Skeletal muscle satellite cell (primary cell): Measurements from ENCODE around the gene ITFG2. TPM values are rescaled to one million over a fixed set of nuclear protein-coding genes. Genes with fewer than 3 reads are reported as not detected.
A peak's percentile ranks its signal among the peaks of the same experiment; 100 is the strongest.
"Not testable (repeated sequence)": the region's sequence is repeated elsewhere in the genome, so short reads cannot be mapped to it uniquely, and the experiment has no call there.

ENCODE experiments used
- H3K27me3 ChIP-seq: 2 replicates; pipeline ENCODE4 v1.7.0; 2013; ENCODE audit warnings: low read length; ENCODE audit not compliant: control insufficient read depth, insufficient read depth
- H3K36me3 ChIP-seq: 2 replicates; pipeline ENCODE4 v1.7.0; 2013; ENCODE audit warnings: mild to moderate bottlenecking, control low read depth, low read length; ENCODE audit not compliant: insufficient read depth
- H3K4me1 ChIP-seq: 2 replicates; pipeline ENCODE4 v1.7.0; 2013; ENCODE audit warnings: low read length; ENCODE audit not compliant: control insufficient read depth, insufficient read depth
- H3K4me2 ChIP-seq: 2 replicates; pipeline ENCODE4 v1.7.0; 2013; ENCODE audit warnings: mild to moderate bottlenecking, low read length
- H3K4me3 ChIP-seq: 2 replicates; pipeline ENCODE4 v1.7.0; 2013; ENCODE audit warnings: low read length
- H3K9ac ChIP-seq: 2 replicates; pipeline ENCODE4 v1.7.0; 2013; ENCODE audit warnings: mild to moderate bottlenecking, low read depth, low read length, moderate library complexity
- H3K9me3 ChIP-seq: replicated peaks from 2 replicates; pipeline ENCODE4 v1.7.0; 2013; ENCODE audit warnings: mild to moderate bottlenecking, control low read depth, low read length
- total RNA-seq: library from RNA; depleted of rRNA; stranded (reverse); fragments of >200 nt; gene quantifications from 2 replicates; pipeline ENCODE4 v1.2.3, GENCODE V29; 2012; rRNA removed

The ITFG2 gene
- total RNA-seq: 11.7 and 13.5 TPM in 2 replicates

DNA sequence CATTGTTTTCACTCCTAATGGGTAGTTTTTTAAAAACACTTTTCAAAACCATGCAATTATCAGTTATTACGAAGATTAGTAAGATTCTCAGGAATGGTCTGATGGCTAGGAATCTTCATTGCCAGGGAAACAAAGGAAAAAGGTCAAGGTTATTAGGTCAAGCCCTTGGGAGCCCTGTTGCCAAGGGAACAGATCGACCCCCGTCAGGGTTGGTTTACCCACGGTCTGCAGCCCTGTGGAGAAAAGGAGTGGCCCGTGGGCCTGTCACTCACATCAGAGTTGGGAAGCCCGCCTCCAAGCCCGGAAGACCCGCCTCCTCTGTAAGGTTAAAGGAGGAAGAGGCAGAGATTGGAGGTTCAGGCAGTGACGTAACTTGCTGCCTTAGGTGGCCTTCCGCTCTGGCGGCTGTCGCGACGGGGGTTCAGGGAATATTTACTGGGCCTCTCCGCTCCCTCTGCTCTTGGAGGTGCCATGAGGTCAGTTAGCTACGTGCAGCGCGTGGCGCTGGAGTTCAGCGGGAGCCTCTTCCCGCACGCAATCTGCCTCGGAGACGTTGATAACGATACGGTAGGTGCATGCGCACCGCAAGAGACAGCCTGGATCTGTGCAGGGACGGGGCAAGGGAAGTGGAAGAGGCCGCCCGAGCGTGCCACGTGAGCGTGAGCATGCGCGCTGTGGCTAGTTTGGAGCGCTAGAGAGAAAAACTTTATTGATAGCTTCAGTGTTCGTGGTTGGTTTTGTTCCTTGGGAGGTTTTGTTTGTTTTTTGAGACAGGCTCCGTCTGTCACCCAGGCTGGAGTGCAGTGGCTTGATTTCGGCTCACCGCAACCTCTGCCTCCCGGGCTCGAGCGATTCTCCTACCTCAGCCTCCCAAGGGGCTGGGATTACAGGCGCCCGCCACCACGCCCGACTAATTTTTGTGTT is at the start of gene ITFG2:
Gene ITFG2, plus strand, starts transcription at position 379 of the 924 bp plus-strand sequence. Its CDS starts 93 bp downstream, at position 472.
- Histone ChIP-seq H3K4me1 (peaks cover 12% of the 10 kb centered on the region), H3K9ac (peak within 1 kb of the TSS; percentile 95), H3K27me3 (no peaks in the 10 kb centered on the region), H3K9me3 (no peaks in the 10 kb centered on the region), H3K4me2 (peak within 1 kb of the TSS; percentile 95), H3K4me3 (peak within 1 kb of the TSS; percentile 94), H3K36me3 (peaks cover 2% of the 10 kb centered on the region)

DNA sequence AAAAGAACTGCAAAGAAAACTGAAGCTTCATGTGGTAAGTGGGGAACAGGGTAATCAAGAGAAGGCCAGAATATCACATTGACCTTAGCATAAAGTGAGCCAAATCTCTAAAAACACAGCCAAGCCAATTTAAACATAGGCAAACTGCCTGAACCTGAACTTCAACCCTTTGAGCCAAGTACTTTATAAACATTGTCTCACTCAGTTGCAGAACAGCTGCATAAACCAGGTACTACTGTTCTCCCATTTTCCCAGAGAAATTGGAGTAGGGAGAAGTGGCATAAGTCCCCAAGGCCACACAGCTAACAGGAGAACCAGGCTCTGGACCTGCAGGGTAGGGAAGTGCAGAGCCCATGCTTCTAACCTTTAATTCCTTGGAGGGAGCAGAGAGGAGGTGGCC is 48.1 kb upstream of the ITFG2 start:
- Histone ChIP-seq H3K36me3 (no peaks in the 10 kb centered on the region), H3K9me3 (no peaks in the 10 kb centered on the region), H3K4me1 (no peaks in the 10 kb centered on the region), H3K4me3 (no peak overlapping the region), H3K4me2 (no peak overlapping the region), H3K27me3 (peaks cover 31% of the 10 kb centered on the region), H3K9ac (no peak overlapping the region)

DNA sequence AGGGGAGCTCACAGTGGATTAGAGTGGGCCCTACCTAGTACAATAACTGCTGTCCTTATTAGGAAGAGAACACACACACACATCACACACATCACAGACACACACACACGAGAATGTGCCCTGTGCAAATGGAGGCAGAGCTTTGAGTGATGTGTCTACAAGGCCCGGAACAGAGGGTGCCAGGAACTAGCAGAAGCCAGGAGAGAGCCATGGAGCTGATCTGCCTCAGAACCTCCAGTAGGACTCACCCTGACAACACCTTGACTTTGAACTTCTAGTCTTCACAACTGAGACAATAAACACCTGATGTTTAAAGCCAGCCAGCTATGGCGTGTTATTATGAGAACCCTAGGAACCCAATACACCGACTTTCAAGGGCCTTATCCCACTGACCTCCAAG is 47.4 kb upstream of the ITFG2 start:
- Histone ChIP-seq H3K36me3 (no peaks in the 10 kb centered on the region), H3K9ac (no peak overlapping the region), H3K27me3 (peaks cover 31% of the 10 kb centered on the region), H3K9me3 (no peaks in the 10 kb centered on the region), H3K4me3 (no peak overlapping the region), H3K4me2 (no peak overlapping the region), H3K4me1 (no peaks in the 10 kb centered on the region)

GRCh38 chr12:2765608-2766007 is 46.9 kb upstream of the ITFG2 start:
- Histone ChIP-seq H3K4me3 (no peak overlapping the region), H3K4me1 (no peaks in the 10 kb centered on the region), H3K4me2 (no peak overlapping the region), H3K36me3 (no peaks in the 10 kb centered on the region), H3K27me3 (peaks cover 27% of the 10 kb centered on the region), H3K9ac (no peak overlapping the region), H3K9me3 (no peaks in the 10 kb centered on the region)

DNA sequence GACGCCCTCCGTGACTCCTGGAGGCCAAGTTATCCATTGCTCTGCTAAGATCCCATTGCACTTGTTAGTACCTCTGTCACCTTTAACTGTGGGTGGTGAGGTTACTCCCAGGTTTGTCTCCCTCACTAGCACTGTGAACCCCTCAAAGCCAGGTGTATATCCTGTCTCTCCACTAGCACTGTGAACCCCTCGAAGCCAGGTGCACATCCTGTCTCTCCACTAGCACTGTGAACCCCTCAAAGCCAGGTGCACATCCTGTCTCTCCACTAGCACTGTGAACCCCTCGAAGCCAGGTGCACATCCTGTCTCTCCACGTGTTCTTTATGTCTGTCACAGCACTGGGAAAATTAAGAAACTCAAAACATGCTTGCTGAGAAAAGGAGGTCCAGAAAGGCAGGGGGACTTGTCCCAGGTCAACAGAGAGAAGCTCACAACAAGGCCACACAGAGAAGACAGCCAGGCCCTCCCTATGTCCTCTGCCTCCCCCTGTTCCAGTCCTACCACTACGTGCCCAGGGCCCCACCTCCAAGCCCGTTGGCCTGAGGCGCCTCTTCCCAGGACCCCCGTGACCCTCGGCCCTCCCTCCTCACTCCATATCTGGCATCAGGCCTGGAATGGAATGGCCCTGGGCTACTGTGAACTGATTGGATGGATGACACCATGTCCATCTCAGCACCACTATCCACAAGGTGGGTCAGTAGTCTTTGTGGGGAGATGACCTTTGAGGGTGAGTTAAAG is 44.1 kb upstream of the ITFG2 start:
- Histone ChIP-seq H3K4me2 (no peak overlapping the region), H3K9me3 (no peaks in the 10 kb centered on the region), H3K9ac (no peak overlapping the region), H3K4me1 (no peaks in the 10 kb centered on the region), H3K27me3 (peaks cover 37% of the 10 kb centered on the region), H3K36me3 (no peaks in the 10 kb centered on the region), H3K4me3 (no peak overlapping the region)

DNA sequence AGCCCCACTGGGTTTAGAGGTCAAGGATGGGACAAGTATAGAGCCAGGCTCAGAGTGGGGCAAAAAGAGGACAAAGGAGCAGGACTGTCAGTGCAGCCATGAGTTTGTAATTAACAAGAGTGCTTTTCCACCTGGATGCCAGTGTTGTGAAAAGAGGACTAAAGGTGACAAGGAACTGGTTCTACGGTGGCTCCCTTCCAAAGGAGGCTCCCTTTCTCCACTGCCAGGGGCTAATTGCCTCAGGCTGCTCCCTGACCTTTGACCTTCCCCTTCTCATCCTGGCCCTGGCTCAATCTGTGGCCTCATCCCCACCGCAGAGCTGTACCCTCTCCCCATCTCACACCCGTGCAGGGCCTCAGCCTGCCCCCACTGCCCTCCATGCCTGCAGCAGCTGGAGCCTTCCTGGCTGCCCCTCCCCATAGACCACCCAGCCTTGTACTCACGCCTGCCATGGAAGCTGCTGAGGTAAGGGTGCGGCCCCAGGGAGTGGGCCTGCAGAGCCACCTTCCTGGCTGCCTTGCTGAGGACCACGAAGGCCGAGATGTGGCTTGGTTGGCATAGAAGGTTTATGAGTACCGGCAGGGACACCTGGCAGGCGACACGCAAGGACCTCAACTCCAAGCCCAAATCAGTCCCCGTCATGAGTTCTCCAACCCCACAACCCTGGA is 42.5 kb upstream of the ITFG2 start:
- no peak overlapping the region for H3K9ac ChIP-seq
- no peak overlapping the region for H3K4me2 ChIP-seq
- no peaks in the 10 kb centered on the region for H3K4me1 ChIP-seq
- H3K36me3 ChIP-seq: no peaks in the 10 kb centered on the region
- no peaks in the 10 kb centered on the region for H3K9me3 ChIP-seq
- peaks cover 34% of the 10 kb centered on the region for H3K27me3 ChIP-seq
- no peak overlapping the region for H3K4me3 ChIP-seq

DNA sequence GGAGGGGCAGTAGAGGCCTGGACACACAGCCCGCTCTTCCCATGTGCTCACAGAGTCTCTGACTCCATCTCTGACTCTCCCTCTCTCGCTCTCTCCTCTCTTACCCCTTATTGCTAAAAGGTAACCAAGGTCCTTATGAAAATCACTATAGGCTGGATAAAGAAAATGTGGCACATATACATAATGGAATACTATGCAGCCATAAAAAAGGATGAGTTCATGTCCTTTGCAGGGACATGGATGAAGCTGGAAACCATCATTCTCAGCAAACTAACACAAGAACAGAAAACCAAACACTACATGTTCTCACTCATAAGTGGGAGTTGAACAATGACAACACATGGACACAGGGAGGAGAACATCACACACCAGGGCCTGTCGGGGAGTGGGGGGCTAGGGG is 41.9 kb upstream of the ITFG2 start:
- H3K4me2 ChIP-seq, H3K9me3 ChIP-seq, H3K36me3 ChIP-seq, H3K4me3 ChIP-seq, H3K4me1 ChIP-seq, H3K9ac ChIP-seq: not testable (repeated sequence)
- peaks cover 37% of the 10 kb centered on the region for H3K27me3 ChIP-seq

DNA sequence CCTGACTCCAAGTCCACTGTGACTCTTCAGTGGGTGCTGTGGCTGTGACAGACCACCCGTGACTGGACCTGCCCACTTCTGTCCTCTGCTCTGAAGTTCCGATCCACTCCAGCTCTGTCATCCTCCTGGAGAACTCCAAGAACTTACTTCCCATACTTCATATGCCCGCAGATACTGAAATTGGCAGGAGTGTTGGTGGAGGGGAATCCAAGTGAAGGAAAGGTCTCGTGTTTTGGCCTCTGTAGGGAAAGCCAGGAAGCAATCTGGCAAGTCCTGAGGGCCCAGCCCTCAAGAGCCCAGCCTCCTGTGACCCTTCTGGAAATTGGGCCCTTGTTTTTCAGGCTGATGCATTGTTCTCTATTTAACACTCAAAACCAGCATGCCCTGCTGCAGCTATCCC is 40.1 kb upstream of the ITFG2 start:
- Histone ChIP-seq H3K36me3 (no peaks in the 10 kb centered on the region), H3K9ac (no peak overlapping the region), H3K4me3 (no peak overlapping the region), H3K4me2 (no peak overlapping the region), H3K4me1 (no peaks in the 10 kb centered on the region), H3K27me3 (peaks cover 45% of the 10 kb centered on the region), H3K9me3 (no peaks in the 10 kb centered on the region)

DNA sequence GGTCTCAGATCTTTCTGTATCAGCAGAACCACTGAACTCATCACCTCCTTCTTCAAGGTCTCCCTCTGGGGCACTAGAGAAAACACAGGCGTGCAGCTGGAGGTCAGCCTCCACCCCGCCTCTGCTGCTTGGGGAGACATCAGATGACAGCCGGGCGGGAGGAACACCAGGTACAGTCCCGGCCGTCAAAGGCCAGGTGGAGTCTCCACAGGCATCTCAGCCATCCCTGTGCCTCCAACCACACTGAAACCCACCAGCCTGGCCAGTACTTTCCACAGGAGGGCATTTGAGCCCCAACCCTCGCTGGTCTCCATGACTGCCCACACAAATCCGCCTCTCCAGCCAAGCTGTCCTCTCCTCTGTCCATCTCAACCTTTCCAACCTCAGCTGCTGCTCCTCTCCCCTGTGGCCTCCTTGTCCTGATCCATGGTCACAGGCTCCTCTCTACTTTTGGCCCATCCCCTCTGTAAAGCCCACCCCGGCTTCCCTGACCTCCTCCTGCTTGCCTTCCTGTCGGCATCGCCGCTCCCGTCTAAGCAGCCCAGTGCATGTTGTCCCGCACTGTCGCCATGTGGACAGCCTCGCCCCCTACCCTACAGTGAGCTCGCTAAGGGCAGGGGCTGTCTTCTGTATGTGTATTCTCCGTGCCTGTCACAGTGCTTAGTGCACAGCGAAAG is 39.1 kb upstream of the ITFG2 start:
- Histone ChIP-seq H3K4me3 (no peak overlapping the region), H3K36me3 (no peaks in the 10 kb centered on the region), H3K4me1 (no peaks in the 10 kb centered on the region), H3K9me3 (no peaks in the 10 kb centered on the region), H3K9ac (no peak overlapping the region), H3K4me2 (no peak overlapping the region), H3K27me3 (peaks cover 48% of the 10 kb centered on the region)

DNA sequence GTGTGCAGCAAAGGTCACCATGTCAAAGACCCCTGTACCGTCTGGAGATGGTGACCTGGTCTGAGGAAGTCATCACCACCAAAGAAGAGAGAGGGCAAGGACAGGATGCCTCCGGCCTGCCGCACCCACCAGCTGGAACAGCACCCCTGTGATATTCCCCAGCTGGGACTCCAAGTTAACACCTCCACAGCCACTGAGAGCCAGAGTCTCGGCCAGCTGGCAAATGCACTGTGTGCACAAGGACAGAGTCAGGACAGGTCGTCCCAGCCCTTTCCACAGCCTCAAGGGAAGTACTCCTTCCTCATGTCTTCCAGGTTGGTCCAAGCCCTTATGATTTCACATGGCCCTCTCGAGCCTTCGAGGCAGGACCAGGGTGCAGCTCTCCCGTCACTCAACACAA is 37.0 kb upstream of the ITFG2 start:
- Histone ChIP-seq H3K4me1 (no peaks in the 10 kb centered on the region), H3K27me3 (peaks cover 57% of the 10 kb centered on the region), H3K9ac (no peak overlapping the region), H3K36me3 (no peaks in the 10 kb centered on the region), H3K9me3 (no peaks in the 10 kb centered on the region), H3K4me3 (no peak overlapping the region), H3K4me2 (no peak overlapping the region)
